Activated CD8-positive, alpha-beta memory T cell treated with anti-CD3 and anti-CD28 coated beads, Interleukin-2, amount 10 ng/mL, durations not matched to agents 7 days and 5 days (primary cell): ENCODE data around the gene LCN10. TPM values are rescaled to one million over a fixed set of nuclear protein-coding genes. Genes with fewer than 3 reads are reported as not detected.
A peak's percentile ranks its signal among the peaks of the same experiment; 100 is the strongest.
"Not testable (repeated sequence)": the region's sequence is repeated elsewhere in the genome, so short reads cannot be mapped to it uniquely, and the experiment has no call there.

Experiments
- ATAC-seq: fragments of 150-1000 bp; cut with Tn5 transposase; one replicate; pipeline ENCODE4 v1.10.0; 2021; ENCODE audit warnings: moderate library complexity
- CTCF ChIA-PET: fragments of 350-600 bp; sonication (Branson Sonifier 250); formaldehyde crosslinking; loops from one replicate; lab custom pipeline; 2021; ENCODE audit warnings: antibody characterized with exemption; lab: Charles Lee
- DNase-seq: peaks from one replicate; pipeline ENCODE4 v3.0.0-alpha.2; 2020
- H3K27ac Mint-ChIP-seq: one replicate; pipeline ENCODE4 v1.8.0; 2021; ENCODE audit warnings: mild to moderate bottlenecking, mixed read lengths
- H3K27me3 Mint-ChIP-seq: one replicate; pipeline ENCODE4 v1.8.0; 2021; ENCODE audit warnings: mixed read lengths
- H3K36me3 Mint-ChIP-seq: one replicate; pipeline ENCODE4 v1.8.0; 2021; ENCODE audit warnings: mild to moderate bottlenecking, mixed read lengths
- H3K4me1 Mint-ChIP-seq: one replicate; pipeline ENCODE4 v1.8.0; 2021; ENCODE audit warnings: mixed read lengths
- H3K4me3 Mint-ChIP-seq: one replicate; pipeline ENCODE4 v1.8.0; 2021; ENCODE audit warnings: mild to moderate bottlenecking, moderate library complexity, mixed read lengths
- H3K9me3 Mint-ChIP-seq: one replicate; pipeline ENCODE4 v1.8.0; 2022; ENCODE audit warnings: low read depth, mixed read lengths
- total RNA-seq, 2 experiments: library from RNA; stranded (reverse); gene quantifications; one replicate each; pipeline ENCODE4 v1.2.3, GENCODE V29; 2021

LCN10 gene
- total RNA-seq, 2 experiments from 2014 or later, result 0.68 TPM; not detected in 1

DNA sequence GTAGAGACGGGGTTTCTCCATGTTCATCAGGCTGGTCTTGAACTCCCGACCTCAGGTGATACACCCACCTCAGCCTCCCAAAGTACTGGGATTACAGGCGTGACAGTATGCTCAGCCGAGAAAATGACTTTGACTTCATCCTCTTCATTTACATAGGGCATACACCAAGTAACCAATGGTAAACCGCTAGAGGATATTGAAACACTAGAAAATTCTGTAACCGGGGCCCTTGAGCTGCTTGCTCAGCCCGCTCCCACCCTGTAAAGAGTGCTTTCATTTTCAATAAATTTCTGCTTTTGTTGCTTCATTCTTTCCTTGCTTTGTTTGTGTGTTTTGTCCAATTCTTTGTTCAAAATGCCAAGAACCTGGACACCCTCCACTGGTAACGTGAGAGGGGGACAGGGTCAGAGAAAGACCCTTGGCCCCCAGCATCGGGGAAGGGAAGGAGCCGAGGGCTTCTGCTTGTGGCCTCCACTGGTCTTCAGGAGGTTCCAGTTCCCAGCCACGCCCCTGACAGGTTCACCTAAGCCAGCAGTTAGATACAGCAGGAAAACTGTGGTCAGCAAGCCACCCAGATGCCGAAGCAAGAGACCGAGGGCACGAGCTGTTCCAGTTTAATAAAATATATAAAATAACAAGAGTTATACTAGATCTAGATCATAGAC, 23.1 kb upstream of the LCN10 start:
- CTCF ChIA-PET, result interaction anchor here (0.7 to 3.6 kb wide), 7 partner anchors 8 to 330 kb away, joined by 3 to 19 read pairs (median 3); partner anchors contain the start of gene LCN8
- not testable (repeated sequence) for DNase-seq, H3K36me3 Mint-ChIP-seq, H3K9me3 Mint-ChIP-seq
- Mint-ChIP-seq H3K27me3 (peaks cover 14% of the 10 kb centered on the region), H3K4me1 (peaks cover 16% of the 10 kb centered on the region), H3K27ac (peak overlapping the region; percentile 71), H3K4me3 (peak overlapping the region; percentile 35)
- ATAC-seq, result peak; percentile 38

DNA sequence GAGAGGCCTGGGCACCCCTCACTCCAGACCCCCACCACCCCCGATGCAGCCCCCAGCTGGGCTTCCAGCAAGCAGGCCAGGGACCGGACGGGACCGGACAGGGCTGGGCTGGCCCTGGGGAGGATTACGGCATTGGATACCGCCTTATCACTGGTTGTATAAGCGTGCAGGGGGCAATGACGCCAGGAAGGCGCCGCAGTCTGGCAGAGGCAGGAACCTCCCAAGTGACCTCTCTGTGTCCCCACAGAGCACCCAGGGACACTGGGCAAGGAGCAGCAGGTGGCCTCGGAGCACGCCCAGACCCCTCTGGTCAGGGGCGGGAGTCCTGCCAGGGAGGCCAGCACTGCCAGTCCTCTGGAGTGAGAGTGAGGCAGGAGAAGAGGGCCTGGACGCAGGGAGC, 22.3 kb upstream of the LCN10 start:
- CTCF ChIA-PET, result no interaction called here
- Mint-ChIP-seq H3K4me3 (no peak overlapping the region), H3K27me3 (peaks cover 13% of the 10 kb centered on the region), H3K36me3 (no peaks in the 10 kb centered on the region), H3K27ac (no peak overlapping the region), H3K4me1 (peaks cover 16% of the 10 kb centered on the region), H3K9me3 (no peaks in the 10 kb centered on the region)
- ATAC-seq, result no peak
- DNase-seq, result no peak

DNA sequence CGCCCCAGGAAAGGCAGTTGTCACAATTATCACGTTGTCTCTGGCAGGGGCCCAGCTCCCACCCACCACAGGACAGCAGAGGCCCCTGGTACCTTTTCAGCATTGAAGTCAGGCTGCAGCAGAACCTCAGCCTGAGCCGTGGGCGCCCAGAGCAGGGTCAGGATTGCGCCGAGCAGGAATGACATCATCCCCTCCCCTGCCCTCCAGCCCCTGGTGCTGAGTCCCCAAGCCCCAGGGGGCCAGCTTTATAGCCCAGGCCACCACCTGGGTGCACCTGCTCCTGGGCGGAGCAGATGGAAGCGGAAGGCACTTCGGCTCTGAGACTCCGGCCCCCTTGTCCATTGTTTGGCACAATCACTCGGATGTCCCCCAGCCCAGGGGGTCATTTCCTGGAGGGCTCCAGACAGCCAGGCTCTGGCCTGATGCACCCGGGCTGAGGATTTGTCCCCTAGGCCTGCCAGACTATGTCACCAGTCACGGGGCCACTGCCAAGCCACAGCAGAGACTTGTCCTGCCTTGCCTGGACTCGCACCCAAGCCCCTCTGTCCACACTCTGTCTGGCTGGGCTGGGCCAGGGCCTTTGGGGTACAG, 21.7 kb upstream of the LCN10 start, which contains the start of gene LCN15:
Gene LCN15, minus strand, starts transcription at position 218 of the 591 bp plus-strand sequence. Its CDS starts 30 bp downstream, at position 188.
- Mint-ChIP-seq H3K4me3 (no peak within 1 kb of the TSS), H3K9me3 (no peaks in the 10 kb centered on the region), H3K27ac (peak within 1 kb of the TSS; percentile 32), H3K4me1 (peaks cover 16% of the 10 kb centered on the region), H3K36me3 (no peaks in the 10 kb centered on the region), H3K27me3 (peaks cover 13% of the 10 kb centered on the region)
- ATAC-seq, result no peak
- CTCF ChIA-PET, result no interaction called here
- no peak for DNase-seq

GRCh38 chr9:136763649-136764035, 20.9 kb upstream of the LCN10 start:
- CTCF ChIA-PET, result interaction anchor here (2.0 kb wide), 1 partner anchor 25 kb away, joined by 6 read pairs; no protein-coding TSS in a partner anchor
- Mint-ChIP-seq H3K4me1 (peaks cover 16% of the 10 kb centered on the region), H3K36me3 (no peaks in the 10 kb centered on the region), H3K27me3 (peaks cover 13% of the 10 kb centered on the region), H3K9me3 (no peaks in the 10 kb centered on the region), H3K4me3 (no peak overlapping the region), H3K27ac (no peak overlapping the region)
- no peak for ATAC-seq
- DNase-seq, result no peak

GRCh38 chr9:136762915-136763648, 20.3 kb upstream of the LCN10 start:
- peaks cover 13% of the 10 kb centered on the region for H3K27me3 Mint-ChIP-seq
- H3K27ac Mint-ChIP-seq, result no peak overlapping the region
- CTCF ChIA-PET, result interaction anchor here (2.0 kb wide), 1 partner anchor 25 kb away, joined by 6 read pairs; no protein-coding TSS in a partner anchor
- H3K4me3 Mint-ChIP-seq, result no peak overlapping the region
- DNase-seq (no peak), ATAC-seq (peak; percentile 35)
- H3K9me3 Mint-ChIP-seq, result no peaks in the 10 kb centered on the region
- no peaks in the 10 kb centered on the region for H3K36me3 Mint-ChIP-seq
- peaks cover 16% of the 10 kb centered on the region for H3K4me1 Mint-ChIP-seq

GRCh38 chr9:136762221-136762691, 19.5 kb upstream of the LCN10 start:
- H3K4me1 Mint-ChIP-seq, result peaks cover 16% of the 10 kb centered on the region
- no peaks in the 10 kb centered on the region for H3K36me3 Mint-ChIP-seq
- CTCF ChIA-PET, result interaction anchor here (2.0 kb wide), 1 partner anchor 26 kb away, joined by 6 read pairs; no protein-coding TSS in a partner anchor
- no peak for DNase-seq
- no peak for ATAC-seq
- H3K4me3 Mint-ChIP-seq, result no peak overlapping the region
- no peak overlapping the region for H3K27ac Mint-ChIP-seq
- peaks cover 7% of the 10 kb centered on the region for H3K27me3 Mint-ChIP-seq
- no peaks in the 10 kb centered on the region for H3K9me3 Mint-ChIP-seq

GRCh38 chr9:136761545-136761981, 18.8 kb upstream of the LCN10 start:
- Mint-ChIP-seq H3K36me3 (no peaks in the 10 kb centered on the region), H3K4me1 (peaks cover 10% of the 10 kb centered on the region), H3K9me3 (no peaks in the 10 kb centered on the region), H3K27me3 (peaks cover 2% of the 10 kb centered on the region), H3K4me3 (no peak overlapping the region), H3K27ac (no peak overlapping the region)
- CTCF ChIA-PET, result interaction anchor here (1.0 kb wide), 1 partner anchor 56 kb away, joined by 4 read pairs; no protein-coding TSS in a partner anchor
- DNase-seq, result no peak
- no peak for ATAC-seq

DNA sequence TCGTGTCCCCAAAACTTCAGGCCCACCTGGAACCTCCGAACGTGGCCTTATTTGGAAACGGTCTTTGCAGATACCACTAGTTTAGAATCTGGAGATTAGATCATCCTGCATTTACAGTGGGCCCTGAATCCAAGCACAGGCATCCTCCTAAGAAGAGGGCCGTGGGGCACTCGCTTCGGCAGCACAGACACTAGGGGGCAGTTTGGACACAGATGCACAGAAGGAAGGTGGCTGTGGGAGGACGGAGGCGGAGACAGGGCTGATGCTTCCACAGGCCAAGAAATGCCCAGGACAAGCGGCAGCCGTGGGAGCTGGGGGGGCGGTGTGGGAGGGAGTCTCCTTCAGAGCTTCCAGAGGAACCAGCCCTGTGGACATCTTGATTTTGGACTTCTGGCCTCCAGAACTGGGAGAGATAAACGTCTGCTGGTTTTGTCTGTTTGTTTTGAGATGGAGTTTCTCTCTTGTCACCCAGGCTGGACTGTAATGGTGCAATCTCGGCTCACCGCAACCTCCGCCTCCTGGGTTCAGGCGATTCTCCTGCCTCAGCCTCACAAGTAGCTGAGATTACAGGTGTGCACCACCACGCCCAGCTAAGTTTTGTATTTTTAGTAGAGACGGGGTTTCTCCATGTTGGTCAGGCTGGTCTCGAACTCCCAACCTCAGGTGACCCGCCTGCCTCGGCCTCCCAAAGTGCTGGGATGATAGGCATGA, 18.2 kb upstream of the LCN10 start:
- ATAC-seq, H3K4me3 Mint-ChIP-seq, H3K4me1 Mint-ChIP-seq, H3K9me3 Mint-ChIP-seq, H3K27me3 Mint-ChIP-seq, DNase-seq, H3K27ac Mint-ChIP-seq, H3K36me3 Mint-ChIP-seq: not testable (repeated sequence)
- CTCF ChIA-PET, result interaction anchor here (1.0 kb wide), 1 partner anchor 57 kb away, joined by 4 read pairs; no protein-coding TSS in a partner anchor

GRCh38 chr9:136760424-136760823, 17.7 kb upstream of the LCN10 start:
- Mint-ChIP-seq H3K9me3 (peaks cover 8% of the 10 kb centered on the region), H3K4me1 (peaks cover 1% of the 10 kb centered on the region), H3K27me3 (peaks cover 2% of the 10 kb centered on the region), H3K4me3 (no peak overlapping the region), H3K27ac (no peak overlapping the region), H3K36me3 (peaks cover 3% of the 10 kb centered on the region)
- ATAC-seq (no peak), DNase-seq (no peak)
- CTCF ChIA-PET, result interaction anchor here (1.2 kb wide), 1 partner anchor 10 kb away, joined by 3 read pairs; no protein-coding TSS in a partner anchor

DNA sequence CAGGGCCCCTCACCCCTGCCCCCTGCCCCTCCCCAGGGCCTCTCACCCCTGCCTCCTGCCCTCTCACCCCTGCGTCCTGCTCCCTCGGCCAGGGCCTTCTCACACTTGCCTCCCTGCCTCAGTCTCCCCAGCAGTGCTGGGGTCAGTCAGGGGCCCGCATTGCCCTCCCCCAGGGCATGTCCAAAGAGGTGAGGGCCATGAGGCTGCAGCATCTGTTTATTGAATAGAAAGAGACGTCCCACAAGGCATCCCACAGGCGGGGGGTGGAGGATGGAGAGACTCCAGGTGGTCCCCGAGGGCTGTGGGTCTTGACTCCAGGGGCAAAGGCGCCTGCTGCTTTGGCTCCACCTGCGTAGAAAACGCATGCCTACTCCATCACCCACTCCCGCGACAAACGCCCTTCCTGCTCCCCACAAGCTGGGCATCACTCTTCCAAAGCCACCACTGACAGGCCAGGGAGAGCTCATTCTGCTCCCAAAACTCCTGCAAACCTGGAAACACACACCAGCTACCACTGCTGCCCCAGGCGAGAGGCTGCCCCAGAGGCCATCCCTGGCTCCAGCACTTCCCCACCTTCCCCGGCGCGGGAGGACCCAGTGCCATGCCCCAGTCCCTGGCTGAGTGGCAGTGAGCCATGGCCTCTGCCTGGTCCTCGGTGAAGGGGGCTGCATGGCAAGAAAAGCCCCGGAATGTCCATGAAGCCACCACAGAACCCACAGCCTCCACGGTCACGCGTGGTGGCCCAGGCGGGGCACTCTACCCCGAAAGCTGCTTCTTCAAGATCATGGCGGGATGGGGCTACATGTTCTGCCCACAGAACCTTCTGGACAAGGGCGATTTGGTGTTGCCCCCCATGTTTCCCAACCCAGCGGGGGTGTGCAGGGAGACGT, 16.9 kb upstream of the LCN10 start:
- no peaks in the 10 kb centered on the region for H3K4me1 Mint-ChIP-seq
- peaks cover 3% of the 10 kb centered on the region for H3K36me3 Mint-ChIP-seq
- peaks cover 2% of the 10 kb centered on the region for H3K27me3 Mint-ChIP-seq
- no peak for DNase-seq
- H3K4me3 Mint-ChIP-seq, result no peak overlapping the region
- peaks cover 8% of the 10 kb centered on the region for H3K9me3 Mint-ChIP-seq
- no peak for ATAC-seq
- CTCF ChIA-PET, result interaction anchor here (1.2 to 1.7 kb wide), 2 partner anchors 11 to 17 kb away, joined by 3 read pairs; no protein-coding TSS in a partner anchor
- H3K27ac Mint-ChIP-seq, result no peak overlapping the region

- CTCF ChIA-PET, result interaction anchor here (0.9 to 1.7 kb wide), 2 partner anchors 9 to 18 kb away, joined by 3 read pairs; no protein-coding TSS in a partner anchor
- DNase-seq (no peak), ATAC-seq (no peak)
- peaks cover 8% of the 10 kb centered on the region for H3K9me3 Mint-ChIP-seq
- H3K27ac Mint-ChIP-seq, result no peak overlapping the region
- no peaks in the 10 kb centered on the region for H3K4me1 Mint-ChIP-seq
- H3K4me3 Mint-ChIP-seq, result no peak overlapping the region
- peaks cover 3% of the 10 kb centered on the region for H3K36me3 Mint-ChIP-seq
- peaks cover 2% of the 10 kb centered on the region for H3K27me3 Mint-ChIP-seq
Observed at GRCh38 chr9:136759001-136759400, 16.3 kb upstream of the LCN10 start.

DNA sequence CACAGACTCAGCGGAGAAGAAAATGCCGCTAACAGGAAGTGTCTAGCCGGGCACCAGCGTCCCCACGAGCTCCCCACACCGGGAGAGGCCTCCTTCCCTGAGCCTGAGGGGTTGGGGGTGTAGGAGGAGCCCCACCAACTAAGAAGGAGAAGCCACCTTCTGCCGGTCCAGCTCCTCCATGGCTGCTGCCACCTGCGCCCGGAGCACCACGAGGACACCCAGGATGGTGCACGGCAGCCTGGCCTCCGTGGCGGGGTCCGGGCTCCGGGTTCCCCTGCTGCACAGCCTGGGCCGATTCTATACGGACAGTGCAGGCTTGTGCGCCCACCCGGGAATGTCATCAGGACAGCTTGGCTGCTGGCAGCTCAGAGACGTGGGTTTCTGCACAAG, 15.0 kb upstream of the LCN10 start:
- ATAC-seq (no peak), DNase-seq (no peak)
- peaks cover 2% of the 10 kb centered on the region for H3K27me3 Mint-ChIP-seq
- no peak overlapping the region for H3K27ac Mint-ChIP-seq
- H3K4me3 Mint-ChIP-seq, result no peak overlapping the region
- peaks cover 10% of the 10 kb centered on the region for H3K9me3 Mint-ChIP-seq
- peaks cover 3% of the 10 kb centered on the region for H3K36me3 Mint-ChIP-seq
- no peaks in the 10 kb centered on the region for H3K4me1 Mint-ChIP-seq
- CTCF ChIA-PET, result interaction anchor here (0.8 to 1.7 kb wide), 8 partner anchors 8 to 36 kb away, joined by 3 to 5 read pairs (median 3); no protein-coding TSS in a partner anchor
